ENCODE measurements around the gene RBM4.

The RBM4 gene

GRCh38 chr11:66688561-66689534 is 50.3 kb downstream of the RBM4 start:
- TF ChIP-seq, protein P1, sequence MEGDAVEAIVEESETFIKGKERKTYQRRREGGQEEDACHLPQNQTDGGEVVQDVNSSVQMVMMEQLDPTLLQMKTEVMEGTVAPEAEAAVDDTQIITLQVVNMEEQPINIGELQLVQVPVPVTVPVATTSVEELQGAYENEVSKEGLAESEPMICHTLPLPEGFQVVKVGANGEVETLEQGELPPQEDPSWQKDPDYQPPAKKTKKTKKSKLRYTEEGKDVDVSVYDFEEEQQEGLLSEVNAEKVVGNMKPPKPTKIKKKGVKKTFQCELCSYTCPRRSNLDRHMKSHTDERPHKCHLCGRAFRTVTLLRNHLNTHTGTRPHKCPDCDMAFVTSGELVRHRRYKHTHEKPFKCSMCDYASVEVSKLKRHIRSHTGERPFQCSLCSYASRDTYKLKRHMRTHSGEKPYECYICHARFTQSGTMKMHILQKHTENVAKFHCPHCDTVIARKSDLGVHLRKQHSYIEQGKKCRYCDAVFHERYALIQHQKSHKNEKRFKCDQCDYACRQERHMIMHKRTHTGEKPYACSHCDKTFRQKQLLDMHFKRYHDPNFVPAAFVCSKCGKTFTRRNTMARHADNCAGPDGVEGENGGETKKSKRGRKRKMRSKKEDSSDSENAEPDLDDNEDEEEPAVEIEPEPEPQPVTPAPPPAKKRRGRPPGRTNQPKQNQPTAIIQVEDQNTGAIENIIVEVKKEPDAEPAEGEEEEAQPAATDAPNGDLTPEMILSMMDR (conservative IDR thresholded peaks at IDR 0.05; ENCODE audit: control insufficient read depth, insufficient read depth, low read depth, low read length) = no peak
- no peak for DNase-seq (ENCODE audit: low read depth)
- no peak overlapping the region for H3K4me3 ChIP-seq (ENCODE audit: control insufficient read depth, low read depth, low read length)

DNA sequence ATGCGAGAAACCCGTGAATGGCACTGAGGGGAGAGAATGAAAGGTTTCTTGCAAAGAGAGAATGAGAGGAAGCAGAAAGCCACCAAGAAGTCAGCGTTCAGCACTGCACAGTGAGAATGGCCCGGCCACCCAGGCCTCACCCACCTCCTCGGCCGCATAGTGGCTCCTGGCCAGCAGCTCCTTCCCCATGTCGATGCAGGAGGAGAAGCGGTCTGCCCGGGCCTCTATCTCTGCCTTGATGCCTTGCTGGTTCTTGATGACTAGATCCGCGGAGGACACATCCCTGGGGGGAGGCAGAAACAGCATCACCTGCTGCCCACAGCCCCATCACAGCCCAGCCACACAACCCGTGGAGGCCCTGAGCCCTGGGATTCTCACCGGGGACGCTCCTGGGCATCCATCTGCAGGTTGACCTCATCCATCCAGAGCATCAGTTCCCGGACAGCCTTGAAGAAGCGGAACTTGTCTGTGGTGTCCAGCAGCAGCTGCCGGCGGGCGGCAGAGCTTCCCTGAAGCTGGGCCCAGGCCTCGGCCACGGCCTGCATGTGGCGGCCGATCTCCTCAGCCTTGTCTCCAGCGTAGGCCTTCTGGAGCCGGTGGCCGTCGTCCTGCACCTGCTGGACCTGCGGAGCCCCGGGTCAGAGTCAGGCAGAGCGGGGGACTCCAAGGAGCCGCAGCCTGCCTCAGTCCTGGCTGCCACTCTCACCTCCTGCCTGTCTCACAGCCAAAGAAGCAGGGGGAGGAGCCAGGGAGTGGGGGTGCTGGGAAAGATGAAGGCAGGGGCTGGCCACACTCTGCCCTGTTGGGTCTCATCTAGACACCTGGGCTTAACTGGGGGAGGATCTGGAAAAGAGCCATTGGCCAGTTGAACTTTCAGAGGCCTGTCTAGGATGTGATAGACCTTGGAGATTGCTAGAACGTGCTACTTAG is 51.4 kb downstream of the RBM4 start:
- no peak overlapping the region for H3K4me3 ChIP-seq (ENCODE audit: control insufficient read depth, low read depth, low read length)
- DNase-seq (ENCODE audit: low read depth) = no peak
- TF ChIP-seq, protein P1 (conservative IDR thresholded peaks at IDR 0.05; ENCODE audit: control insufficient read depth, insufficient read depth, low read depth, low read length) = no peak

- DNase-seq (ENCODE audit: low read depth) = no peak
- TF ChIP-seq, protein P1 (conservative IDR thresholded peaks at IDR 0.05; ENCODE audit: control insufficient read depth, insufficient read depth, low read depth, low read length) = no peak
- H3K4me3 ChIP-seq (ENCODE audit: control insufficient read depth, low read depth, low read length) = no peak overlapping the region
Measured at GRCh38 chr11:66691311-66691980, 52.9 kb downstream of the RBM4 start.

DNA sequence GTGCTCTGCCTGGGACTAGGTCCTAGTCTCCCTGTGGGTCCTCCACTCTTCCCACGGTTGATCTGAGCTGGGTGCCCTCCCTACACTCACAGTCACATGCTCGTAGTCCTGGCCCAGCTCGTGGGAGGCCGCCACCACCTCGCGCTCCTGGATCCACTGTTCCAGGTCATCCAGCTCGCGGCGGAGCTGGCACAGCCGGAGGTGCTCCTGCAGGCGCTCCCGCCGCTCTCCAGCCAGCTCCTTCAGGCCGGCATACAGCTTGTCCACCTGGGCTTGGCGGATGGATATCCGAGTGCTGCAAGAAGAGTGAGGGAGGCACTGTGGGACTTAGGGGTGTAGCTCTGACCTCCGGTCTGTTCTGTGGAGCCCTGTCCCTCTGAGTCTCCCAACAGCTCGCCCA is 53.9 kb downstream of the RBM4 start:
- TF ChIP-seq, protein P1 (conservative IDR thresholded peaks at IDR 0.05; ENCODE audit: control insufficient read depth, insufficient read depth, low read depth, low read length) = no peak
- DNase-seq (ENCODE audit: low read depth) = no peak
- H3K4me3 ChIP-seq (ENCODE audit: control insufficient read depth, low read depth, low read length) = no peak overlapping the region

DNA sequence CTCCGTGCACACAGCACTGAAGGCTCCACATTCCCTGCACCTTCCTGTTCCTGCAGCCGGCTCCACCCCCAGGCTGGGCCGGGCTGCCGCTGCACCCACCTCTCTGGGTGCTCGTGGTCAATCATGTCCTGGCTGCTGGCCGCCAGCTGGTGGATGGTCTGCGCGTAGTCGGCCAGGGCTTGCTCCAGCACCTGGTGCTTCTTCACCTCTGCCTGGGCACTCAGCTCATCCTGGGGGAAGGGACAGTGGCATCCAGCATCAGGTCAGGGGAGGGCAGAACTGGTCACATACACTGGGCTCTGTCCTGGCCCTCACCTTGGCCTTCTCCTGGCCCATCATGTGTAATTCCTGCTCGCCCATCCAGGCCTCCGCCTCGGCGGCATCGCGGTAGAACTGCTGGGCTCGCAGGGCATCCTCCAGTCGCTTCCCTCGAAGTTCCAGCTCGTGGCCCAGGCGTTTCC is 54.4 kb downstream of the RBM4 start:
- no peak overlapping the region for H3K4me3 ChIP-seq (ENCODE audit: control insufficient read depth, low read depth, low read length)
- no peak for DNase-seq (ENCODE audit: low read depth)
- TF ChIP-seq, protein P1 (conservative IDR thresholded peaks at IDR 0.05; ENCODE audit: control insufficient read depth, insufficient read depth, low read depth, low read length) = no peak

All from fibroblast of mammary gland (primary cell).